ENCODE results near the gene MARCHF10. TPM values are rescaled to one million over a fixed set of nuclear protein-coding genes. Genes with fewer than 3 reads are reported as not detected.

The MARCHF10 gene
- total RNA-seq, 1 donor from 2014 or later, result not detected

DNA sequence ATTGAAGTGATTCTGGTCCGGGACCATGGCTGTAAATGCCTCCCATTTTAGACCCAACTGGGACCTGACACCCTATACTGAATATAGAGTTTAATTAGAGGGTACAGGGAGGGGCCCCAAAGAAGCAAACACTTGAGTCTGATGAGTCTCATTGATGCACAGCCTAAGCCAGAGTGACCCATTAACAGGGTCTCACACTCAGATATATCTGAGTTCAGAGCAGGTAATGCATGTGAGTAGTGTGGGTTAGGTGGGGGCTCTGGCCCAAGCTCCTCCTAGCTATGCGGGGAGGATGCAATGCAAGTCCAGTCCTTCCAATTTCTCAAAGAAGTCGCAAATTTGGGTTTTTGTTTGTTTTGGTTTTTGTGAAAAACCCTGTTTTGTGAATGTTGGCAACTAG is 17.1 kb upstream of the MARCHF10 start:
- DNase-seq (no peak), ATAC-seq (ENCODE audit: low read depth) (no peak)
- H3K36me3 Mint-ChIP-seq (ENCODE audit: low read depth), result no peaks in the 10 kb centered on the region
- H3K4me1 Mint-ChIP-seq, result no peaks in the 10 kb centered on the region
- peaks cover 4% of the 10 kb centered on the region for H3K27me3 Mint-ChIP-seq
- intact Hi-C loops (cut with micrococcal nuclease), result no loop called here
- H3K27ac Mint-ChIP-seq, result no peak overlapping the region
- POLR2A ChIA-PET, result no interaction called here
- no peaks in the 10 kb centered on the region for H3K9me3 Mint-ChIP-seq
- no peak overlapping the region for H3K4me3 Mint-ChIP-seq
- CTCF ChIA-PET, result interaction anchor here (0.6 kb wide), 1 partner anchor 787 kb away, joined by 4 read pairs; no protein-coding TSS in a partner anchor
- TF ChIP-seq, protein P1, sequence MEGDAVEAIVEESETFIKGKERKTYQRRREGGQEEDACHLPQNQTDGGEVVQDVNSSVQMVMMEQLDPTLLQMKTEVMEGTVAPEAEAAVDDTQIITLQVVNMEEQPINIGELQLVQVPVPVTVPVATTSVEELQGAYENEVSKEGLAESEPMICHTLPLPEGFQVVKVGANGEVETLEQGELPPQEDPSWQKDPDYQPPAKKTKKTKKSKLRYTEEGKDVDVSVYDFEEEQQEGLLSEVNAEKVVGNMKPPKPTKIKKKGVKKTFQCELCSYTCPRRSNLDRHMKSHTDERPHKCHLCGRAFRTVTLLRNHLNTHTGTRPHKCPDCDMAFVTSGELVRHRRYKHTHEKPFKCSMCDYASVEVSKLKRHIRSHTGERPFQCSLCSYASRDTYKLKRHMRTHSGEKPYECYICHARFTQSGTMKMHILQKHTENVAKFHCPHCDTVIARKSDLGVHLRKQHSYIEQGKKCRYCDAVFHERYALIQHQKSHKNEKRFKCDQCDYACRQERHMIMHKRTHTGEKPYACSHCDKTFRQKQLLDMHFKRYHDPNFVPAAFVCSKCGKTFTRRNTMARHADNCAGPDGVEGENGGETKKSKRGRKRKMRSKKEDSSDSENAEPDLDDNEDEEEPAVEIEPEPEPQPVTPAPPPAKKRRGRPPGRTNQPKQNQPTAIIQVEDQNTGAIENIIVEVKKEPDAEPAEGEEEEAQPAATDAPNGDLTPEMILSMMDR (IDR thresholded peaks at IDR 0.05), result no peak

DNA sequence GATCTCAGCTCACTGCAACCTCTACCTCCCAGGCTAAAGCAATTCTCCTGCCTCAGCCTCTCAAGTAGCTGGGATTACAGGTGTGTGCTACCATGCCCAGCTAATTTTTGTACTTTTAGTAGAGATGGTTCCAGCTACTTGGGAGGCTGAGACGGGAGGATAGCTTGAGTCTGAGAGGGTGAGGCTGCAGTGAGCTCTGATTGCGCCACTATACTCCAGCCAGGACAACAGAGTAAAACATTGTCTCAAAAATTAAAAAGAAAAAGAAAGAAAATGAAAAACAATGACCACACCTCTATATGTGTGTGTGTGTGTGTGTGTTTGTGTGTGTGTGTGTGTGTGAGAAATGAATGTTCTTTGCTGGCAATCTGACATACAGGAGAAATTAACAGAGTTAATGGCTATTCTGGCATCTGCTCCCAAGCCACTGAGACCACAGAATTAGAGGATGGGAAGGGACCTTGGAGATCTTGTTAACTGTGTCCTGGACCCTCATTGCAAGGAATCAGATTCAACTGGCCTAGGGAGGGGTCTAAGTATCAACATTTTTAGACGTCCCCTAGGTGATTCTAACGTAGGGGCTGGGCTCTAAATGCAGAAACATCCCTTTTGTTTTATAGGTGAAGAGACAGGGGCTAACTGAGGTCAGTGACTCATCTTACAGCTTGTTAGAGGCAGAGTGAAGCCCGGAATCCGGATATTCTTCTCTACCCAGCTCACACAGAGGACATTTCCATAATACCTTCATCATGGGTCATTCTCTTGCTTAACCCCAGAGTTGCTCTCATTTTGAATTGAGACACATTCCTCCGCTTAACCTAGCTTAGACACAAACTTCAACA is 16.4 kb upstream of the MARCHF10 start:
- CTCF ChIA-PET, result interaction anchor here (0.6 kb wide), 1 partner anchor 788 kb away, joined by 4 read pairs; no protein-coding TSS in a partner anchor
- Mint-ChIP-seq H3K27me3 (peaks cover 10% of the 10 kb centered on the region), H3K27ac (no peak overlapping the region), H3K9me3 (no peaks in the 10 kb centered on the region), H3K4me1 (no peaks in the 10 kb centered on the region), H3K4me3 (no peak overlapping the region), H3K36me3 (ENCODE audit: low read depth) (no peaks in the 10 kb centered on the region)
- TF ChIP-seq, protein P1 (IDR thresholded peaks at IDR 0.05), result no peak
- POLR2A ChIA-PET, result no interaction called here
- no peak for ATAC-seq (ENCODE audit: low read depth)
- intact Hi-C loops (cut with micrococcal nuclease), result no loop called here
- DNase-seq, result no peak

DNA sequence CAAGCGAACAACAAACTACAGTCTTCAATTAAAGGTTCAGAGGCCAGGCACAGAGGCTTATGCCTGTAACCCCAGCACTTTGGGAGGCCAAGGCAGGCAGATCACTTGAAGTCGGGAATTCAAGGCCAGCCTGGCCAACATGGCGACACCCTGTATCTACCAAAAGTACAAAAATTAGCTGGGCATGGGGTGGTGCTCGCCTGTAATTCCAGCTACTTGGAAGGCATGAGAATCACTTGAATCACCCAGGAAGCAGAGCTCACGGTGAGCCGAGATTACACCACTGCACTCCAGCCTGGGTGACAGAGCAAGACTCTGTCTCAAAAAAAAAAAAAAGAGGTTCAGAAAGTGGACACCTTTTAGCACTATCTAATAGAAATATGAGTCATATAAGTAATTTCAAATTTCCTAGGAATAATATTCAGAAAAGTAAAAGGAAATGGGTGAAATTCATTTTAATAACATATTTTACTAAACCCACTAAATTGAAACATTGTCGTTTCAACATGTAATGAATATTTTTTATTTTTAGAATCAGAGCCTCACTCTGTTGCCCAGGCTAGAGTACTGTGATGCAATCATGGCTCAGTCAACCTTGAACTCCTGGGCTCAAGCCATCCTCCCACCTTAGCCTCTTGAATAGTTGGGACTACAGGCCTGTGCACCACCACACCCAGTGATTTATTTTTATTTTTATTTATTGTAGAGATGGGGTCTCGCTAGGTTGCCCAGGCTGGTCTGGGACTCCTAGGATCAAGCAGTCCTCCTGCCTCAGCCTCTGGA is 15.2 kb upstream of the MARCHF10 start:
- ATAC-seq (ENCODE audit: low read depth) (no peak), DNase-seq (no peak)
- intact Hi-C loops (cut with micrococcal nuclease), result no loop called here
- peaks cover 11% of the 10 kb centered on the region for H3K27me3 Mint-ChIP-seq
- H3K9me3 Mint-ChIP-seq, result no peaks in the 10 kb centered on the region
- H3K4me1 Mint-ChIP-seq, result no peaks in the 10 kb centered on the region
- TF ChIP-seq, protein P1 (IDR thresholded peaks at IDR 0.05), result no peak
- H3K27ac Mint-ChIP-seq, result no peak overlapping the region
- no peaks in the 10 kb centered on the region for H3K36me3 Mint-ChIP-seq (ENCODE audit: low read depth)
- H3K4me3 Mint-ChIP-seq, result no peak overlapping the region
- CTCF ChIA-PET, result no interaction called here
- POLR2A ChIA-PET, result no interaction called here

DNA sequence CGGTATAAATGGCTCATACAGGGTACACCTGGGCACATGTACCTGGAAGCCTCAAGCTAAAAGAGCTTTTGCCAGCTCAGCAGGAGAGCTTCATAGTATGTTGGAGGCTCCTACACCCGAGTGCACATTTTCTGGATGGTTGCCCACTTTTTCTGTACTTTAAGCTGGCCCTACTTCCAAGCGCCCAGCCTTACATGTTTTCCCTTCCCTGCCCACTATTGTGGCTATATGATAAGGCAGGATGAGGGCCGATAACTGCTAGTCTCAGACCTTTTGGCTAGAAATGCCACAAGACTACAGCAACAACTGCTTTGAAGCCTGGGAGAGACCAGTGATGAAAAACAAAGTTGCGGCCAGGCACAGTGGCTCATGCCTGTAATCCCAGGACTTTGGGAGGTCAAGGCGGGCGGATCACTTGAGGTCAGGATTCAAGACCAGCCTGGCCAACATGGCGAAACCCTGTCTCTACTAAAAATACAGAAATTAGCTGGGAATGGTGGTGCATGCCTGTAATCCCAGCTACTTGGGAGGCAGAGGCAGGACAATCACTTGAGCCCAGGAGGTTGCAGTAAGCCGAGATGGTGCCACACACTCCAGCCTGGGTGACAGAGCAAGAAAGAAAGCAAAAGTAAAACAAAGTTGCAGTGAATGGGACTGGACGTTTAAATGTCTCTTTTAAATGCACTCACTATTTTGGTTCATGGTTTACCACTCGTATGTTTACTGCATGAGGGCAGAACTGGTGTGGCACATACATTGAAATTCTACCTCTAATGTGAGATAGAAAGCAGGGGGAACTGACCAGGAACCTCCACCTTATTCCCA is 14.2 kb upstream of the MARCHF10 start:
- H3K27me3 Mint-ChIP-seq, result peaks cover 13% of the 10 kb centered on the region
- no peaks in the 10 kb centered on the region for H3K9me3 Mint-ChIP-seq
- POLR2A ChIA-PET, result no interaction called here
- no peak for ATAC-seq (ENCODE audit: low read depth)
- H3K4me3 Mint-ChIP-seq, result no peak overlapping the region
- no peaks in the 10 kb centered on the region for H3K36me3 Mint-ChIP-seq (ENCODE audit: low read depth)
- CTCF ChIA-PET, result no interaction called here
- H3K4me1 Mint-ChIP-seq, result no peaks in the 10 kb centered on the region
- intact Hi-C loops (cut with micrococcal nuclease), result no loop called here
- DNase-seq, result no peak
- TF ChIP-seq, protein P1 (IDR thresholded peaks at IDR 0.05), result no peak
- H3K27ac Mint-ChIP-seq, result no peak overlapping the region
